Iris pigment epithelial cell (primary cell): ENCODE data around the gene TIAM2.

Experiments used
- DNase-seq: peaks from one replicate; pipeline ENCODE4 v3.0.0-alpha.2; 2011; ENCODE audit warnings: low read depth

TIAM2 gene

DNA sequence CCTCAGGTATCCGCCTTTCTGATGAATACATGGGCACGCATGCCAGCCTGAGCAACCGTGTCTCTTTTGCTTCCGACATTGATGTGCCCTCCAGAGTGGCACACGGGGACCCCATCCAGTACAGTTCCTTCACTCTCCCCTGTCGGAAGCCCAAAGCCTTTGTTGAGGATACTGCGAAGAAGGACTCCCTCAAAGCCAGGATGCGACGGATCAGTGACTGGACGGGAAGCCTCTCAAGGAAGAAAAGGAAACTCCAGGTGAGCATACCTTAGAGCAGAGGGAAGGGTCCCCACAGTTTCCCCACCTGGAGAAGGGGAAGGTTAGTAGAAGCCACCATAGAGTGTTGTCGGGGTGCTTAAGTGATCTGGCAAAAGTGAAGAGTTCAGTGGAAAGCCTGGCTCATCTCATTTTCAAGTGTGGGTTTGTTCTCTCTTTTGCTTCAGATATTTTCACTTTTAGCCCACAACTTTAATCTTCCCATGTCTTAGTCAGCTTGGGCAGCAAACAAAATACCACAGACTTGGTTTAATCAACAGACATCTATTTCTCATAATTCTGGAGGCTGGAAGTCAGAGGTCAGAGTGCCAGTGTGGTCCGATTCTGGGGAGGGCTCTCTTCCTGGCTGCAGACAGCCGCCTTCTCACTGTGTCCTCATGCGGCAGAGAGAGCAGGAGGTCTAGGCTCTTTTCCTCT is 135.2 kb downstream of the TIAM2 start:
- DNase-seq: peak; percentile 47

- DNase-seq: no peak
Measured at GRCh38 chr6:155132617-155133016, 137.5 kb downstream of the TIAM2 start.

DNA sequence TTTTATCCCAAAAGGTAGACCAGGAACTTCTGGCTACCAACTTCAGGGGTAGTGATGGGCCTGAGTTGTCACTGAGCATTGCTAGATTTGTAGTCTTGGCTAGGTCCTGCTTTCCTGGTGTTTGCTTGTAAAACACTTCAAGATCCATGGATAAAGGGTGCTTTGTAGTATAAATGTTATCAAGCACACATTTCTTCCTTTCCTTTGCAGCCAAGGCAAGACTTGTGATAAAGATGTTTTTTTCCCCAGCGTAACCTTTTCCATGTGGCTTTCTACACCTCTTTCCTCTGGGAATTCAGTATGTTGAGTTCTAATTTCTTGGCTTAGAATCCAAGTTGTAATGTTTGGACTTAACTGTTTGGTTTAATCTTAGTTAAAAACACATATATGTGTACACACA is 145.9 kb downstream of the TIAM2 start:
- no peak for DNase-seq

DNA sequence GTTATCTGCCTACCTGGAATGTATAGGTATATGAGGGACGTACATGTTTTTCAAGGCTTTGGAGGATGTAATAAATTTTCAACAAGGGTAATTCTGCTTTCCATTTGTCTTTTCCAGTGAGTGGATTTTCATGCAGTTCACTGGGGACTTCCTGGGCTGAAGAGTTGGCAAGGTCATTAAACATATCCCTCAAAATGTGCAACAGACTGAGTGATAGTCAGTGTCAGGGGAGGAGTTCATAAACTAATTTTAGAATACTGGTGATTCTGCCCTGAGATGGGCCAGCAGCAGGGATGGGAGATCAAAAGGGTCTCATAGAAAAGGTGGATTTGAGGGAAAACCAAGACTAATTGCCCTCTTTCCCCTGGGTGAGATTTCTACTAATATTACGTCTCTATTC is 146.4 kb downstream of the TIAM2 start:
- no peak for DNase-seq

DNA sequence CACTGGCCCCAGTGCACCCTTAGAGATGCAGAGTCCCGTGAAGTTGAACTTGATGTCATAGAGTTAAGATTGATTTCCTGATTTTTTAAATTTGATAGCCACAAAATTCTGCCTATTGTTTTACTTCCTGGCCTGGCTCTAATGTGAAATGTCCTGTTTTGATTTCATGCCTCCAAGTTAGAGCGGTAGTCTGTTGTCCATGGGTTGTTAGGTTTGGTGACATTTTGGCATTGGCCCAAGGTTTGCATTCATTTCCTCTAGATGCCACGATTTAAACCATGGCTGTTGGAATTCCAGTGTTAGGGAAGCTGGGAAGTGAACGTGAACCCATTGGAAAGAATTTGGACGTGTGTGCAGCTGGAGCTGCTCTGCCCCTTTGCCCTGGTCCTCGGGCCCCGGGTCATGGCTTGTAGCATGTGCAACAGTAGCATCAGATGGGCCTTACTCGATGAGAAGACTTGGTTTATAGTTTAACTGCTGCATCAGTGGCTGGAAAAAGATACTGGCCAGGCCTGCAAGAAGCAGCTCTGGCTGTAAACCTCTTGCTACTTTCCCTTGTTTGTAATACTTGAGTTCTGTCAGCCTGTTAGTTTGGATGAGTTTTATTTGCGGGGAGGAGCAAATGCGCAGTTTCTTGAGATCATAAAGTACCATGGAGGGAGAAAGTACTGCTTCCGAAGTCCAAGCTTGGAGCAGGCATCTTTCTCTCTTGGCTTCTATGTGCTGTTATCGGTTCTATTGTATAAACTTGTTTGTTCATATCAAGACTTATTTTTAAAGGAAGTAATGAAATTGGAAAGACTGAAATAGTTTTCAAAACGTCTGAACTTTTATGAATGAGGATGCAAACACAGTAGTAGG is 147.3 kb downstream of the TIAM2 start:
- peak; percentile 13 for DNase-seq

- DNase-seq: peak; percentile 59
Measured at GRCh38 chr6:155143029-155143577, 148.0 kb downstream of the TIAM2 start.

- DNase-seq: peak; percentile 35
Measured at GRCh38 chr6:155143578-155144106, 148.5 kb downstream of the TIAM2 start.

- no peak for DNase-seq
Measured at GRCh38 chr6:155146205-155146604, 151.1 kb downstream of the TIAM2 start.

DNA sequence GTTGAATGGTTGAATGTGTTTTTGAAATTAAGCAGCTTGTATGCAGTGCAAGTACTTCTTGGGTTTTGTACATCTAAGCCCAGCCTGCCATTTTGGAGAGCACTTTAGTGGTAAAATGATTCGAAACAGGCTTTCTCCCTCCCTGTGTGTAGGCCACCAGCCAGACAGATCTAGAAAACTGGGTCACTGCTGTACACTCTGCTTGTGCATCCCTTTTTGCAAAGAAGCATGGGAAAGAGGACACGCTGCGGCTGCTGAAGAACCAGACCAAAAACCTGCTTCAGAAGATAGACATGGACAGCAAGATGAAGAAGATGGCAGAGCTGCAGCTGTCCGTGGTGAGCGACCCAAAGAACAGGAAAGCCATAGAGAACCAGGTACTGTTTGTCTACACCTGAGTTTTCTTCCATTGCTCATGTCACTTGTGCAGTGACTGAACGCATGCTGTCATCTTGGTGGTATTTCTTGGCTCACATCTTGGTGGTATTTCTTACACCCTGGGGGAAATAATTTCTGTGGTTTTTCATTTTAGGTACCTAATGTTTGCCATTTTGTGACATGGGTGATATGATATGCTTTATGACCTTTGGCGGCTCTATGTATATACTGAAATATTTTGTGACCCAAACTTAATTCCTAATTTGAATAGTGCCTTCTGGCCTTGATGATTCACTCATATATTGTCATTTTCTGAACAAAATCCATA is 153.0 kb downstream of the TIAM2 start:
- no peak for DNase-seq

DNA sequence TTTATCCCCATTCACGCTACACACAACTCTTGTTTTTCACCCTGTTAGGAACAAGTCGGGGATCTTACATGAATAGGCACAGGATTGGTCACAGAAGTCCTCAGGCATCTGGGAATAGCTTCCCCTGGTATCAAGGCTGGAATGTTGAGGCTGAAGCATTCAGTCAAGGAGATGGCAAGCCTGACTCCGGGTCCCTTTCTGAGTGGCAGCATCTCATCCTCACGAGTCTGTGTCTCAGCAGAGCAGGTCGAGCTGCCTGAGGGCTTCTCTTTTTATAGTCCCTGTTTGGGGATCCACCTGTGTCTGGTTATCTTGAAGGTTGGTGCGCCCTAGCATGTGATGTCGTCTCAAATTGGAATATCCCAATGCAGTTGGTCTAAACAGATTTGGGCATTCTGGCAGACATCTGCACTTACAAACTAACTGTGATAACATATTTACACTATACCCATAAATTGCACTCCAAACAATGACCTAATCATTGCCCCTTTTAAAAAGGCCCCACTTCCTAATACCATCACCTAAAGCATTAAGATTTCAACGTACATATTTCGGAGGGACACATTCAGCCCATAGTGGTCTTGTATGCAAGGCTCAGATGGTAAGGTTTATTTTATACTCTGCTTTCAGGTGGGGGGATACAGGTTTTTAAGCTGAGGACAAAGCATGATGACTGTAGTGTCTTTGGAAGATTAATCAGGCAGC is 156.0 kb downstream of the TIAM2 start:
- no peak for DNase-seq

DNA sequence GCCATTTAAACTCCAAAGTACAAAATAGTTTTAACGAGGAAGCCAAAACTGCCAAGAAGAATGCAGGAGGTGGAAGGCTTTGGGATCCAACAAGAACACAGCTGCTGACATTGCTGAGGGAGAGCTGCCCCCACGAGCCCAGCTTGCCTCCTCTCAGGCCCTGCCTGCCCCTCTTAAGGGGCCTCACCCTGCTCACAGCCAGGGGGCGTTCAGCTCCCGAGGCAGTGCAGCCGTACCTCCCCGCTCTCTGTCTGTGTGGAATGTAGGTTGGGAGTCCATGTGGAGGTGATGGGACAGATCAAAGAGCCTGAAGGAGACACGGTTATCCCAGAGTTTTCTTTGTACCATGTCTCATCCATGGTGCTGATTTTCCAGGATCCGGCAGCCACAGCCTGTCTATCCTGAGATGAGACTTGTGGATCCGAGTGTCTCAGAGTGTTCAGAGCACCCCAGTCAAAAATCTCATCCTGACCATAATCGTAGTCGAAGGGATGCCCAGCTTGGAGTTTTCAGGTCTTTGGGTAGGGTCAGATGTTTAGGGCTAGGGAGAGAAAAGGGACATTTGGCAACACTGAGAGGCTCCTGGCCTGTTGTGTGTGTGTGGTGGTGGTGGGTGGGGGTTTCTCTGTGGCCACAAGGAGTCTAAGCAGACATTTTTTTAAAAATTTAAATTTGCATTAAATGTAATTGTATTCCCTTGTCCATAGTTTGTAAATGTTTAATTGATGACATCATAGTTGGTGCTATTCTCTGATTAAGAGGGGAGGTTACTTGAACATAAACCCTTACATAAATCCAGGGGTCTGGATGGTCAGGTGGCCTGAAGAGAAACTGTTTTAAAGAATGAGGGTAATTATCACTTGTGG is 157.3 kb downstream of the TIAM2 start:
- no peak for DNase-seq

- DNase-seq: peak; percentile 95
Measured at GRCh38 chr6:155154158-155154830, 159.2 kb downstream of the TIAM2 start.

DNA sequence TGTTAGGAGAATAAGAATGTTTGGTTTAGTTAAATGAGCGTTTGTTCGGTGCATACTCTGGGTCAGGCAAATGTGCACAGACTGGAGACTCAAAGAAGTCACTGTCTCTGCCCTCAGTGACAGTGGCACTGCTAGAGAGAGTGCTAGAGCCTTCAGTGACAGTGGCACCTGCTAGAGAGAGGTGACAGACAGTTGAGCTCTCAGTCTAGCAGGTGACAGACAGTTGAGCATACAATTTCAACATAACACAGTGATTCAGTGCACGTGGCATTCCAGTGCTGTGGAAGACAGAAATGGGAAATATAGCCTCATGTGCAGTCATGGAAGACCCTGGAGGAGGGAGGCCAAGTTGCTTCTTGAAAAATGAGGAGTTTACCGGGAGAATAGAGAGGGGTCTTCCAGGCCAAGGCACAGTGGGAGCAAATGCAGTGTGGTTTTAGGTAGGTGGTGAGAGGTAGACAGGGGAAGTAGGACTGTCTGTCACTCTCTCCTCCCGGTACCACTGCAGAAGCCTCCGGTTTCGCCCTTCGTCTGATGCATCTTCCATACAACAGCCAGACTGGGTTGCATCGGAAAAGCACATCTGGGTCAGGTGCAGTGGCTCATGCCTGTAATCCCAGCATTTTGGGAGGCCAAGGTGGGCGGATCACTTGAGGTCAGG is 160.8 kb downstream of the TIAM2 start:
- DNase-seq: peak; percentile 28

DNA sequence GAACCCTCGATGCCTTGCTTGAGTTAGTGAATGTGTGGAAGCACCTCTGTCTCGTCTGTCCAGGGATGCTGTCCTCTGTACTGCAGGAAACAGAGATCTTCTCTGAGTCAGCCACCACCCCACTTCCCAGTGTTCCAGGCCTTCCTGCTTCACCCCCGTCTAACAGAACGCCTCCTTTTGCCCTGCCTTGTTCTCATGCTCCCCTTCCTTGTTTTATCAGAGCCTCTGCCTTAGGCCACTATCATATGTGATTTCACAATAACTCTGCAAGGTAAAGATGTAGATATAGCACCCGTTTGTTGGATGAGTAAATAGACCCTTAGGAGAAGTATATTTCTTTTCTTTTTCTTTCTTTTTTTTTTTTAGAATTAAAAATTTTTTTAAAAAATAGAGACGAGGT is 162.0 kb downstream of the TIAM2 start:
- peak; percentile 32 for DNase-seq

- DNase-seq: peak; percentile 42
Measured at GRCh38 chr6:155158030-155158843, 163.1 kb downstream of the TIAM2 start.

DNA sequence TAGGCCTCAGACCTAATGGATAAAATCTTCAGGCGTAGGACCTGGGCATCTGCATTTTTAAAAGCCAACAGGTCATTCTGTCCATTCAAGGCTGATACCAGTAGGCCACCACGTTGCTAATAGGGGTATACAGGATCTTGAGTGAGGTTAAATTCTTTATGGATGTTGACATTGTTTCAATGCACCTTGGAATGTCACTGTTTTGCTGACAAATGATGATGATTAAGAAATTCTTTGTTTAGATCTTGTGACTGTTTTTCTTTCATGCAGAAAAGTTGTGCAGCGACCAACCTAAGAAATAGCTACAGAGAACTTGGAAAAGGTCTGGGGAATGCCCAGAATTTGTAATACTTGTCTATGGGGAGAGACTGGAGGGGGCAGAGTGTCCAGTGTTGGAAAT is 167.6 kb downstream of the TIAM2 start:
- peak; percentile 44 for DNase-seq

- no peak for DNase-seq
Measured at GRCh38 chr6:155163601-155164000, 168.5 kb downstream of the TIAM2 start.

GRCh38 chr6:155165029-155165710 is 170.1 kb downstream of the TIAM2 start:
- DNase-seq: no peak
